ENCODE results near the gene ACAA1. TPM values are rescaled to one million over a fixed set of nuclear protein-coding genes. Genes with fewer than 3 reads are reported as not detected.

Gene ACAA1
- total RNA-seq, 1 experiment from 2014 or later = 58.9 TPM

GRCh38 chr3:38095669-38096483 lies 41.1 kb downstream of the ACAA1 start:
- TF ChIP-seq EZH2 (IDR thresholded peaks at IDR 0.05; ENCODE audit: low read depth) (no peak), CTCF (conservative IDR thresholded peaks at IDR 0.05) (no peak)
- H3K4me2 ChIP-seq = no peak overlapping the region
- no peaks in the 10 kb centered on the region for H3K9me2 ChIP-seq (ENCODE audit: insufficient read depth)
- BruUV-seq (replicated peaks) = no TSS peak
- intact Hi-C loops (cut with micrococcal nuclease; ENCODE audit: unreplicated experiment) = no loop called here
- ChIA-PET CTCF (no interaction called here), POLR2A (ENCODE audit: unreplicated experiment) (interaction anchor here (0.6 kb wide), 1 partner anchor 21 kb away, joined by 4 read pairs; no protein-coding TSS in a partner anchor)
- no peaks in the 10 kb centered on the region for H3K4me1 ChIP-seq (replicated peaks; ENCODE audit: insufficient read depth)
- H4K20me1 ChIP-seq (ENCODE audit: insufficient read depth) = no peaks in the 10 kb centered on the region
- H3F3A ChIP-seq (ENCODE audit: insufficient read depth, low read depth) = no peaks in the 10 kb centered on the region
- H3K27ac ChIP-seq = no peak overlapping the region
- H3K36me3 ChIP-seq (ENCODE audit: low read depth) = no peaks in the 10 kb centered on the region
- H3K4me3 ChIP-seq = no peak overlapping the region
- no peak for DNase-seq
- H3K27me3 ChIP-seq (ENCODE audit: insufficient read depth, low read depth) = peaks cover 29% of the 10 kb centered on the region
- no peak overlapping the region for H2AFZ ChIP-seq
- no peaks in the 10 kb centered on the region for H3K79me2 ChIP-seq (ENCODE audit: low read depth)
- H3K9me3 ChIP-seq (ENCODE audit: insufficient read depth, low read depth) = no peaks in the 10 kb centered on the region

GRCh38 chr3:38094999-38095398 lies 41.9 kb downstream of the ACAA1 start:
- H3K4me3 ChIP-seq = no peak overlapping the region
- POLR2A ChIA-PET (ENCODE audit: unreplicated experiment) = no interaction called here
- intact Hi-C loops (cut with micrococcal nuclease; ENCODE audit: unreplicated experiment) = no loop called here

GRCh38 chr3:38090453-38090852 lies 46.5 kb downstream of the ACAA1 start:
- Histone ChIP-seq H3K27ac (no peak overlapping the region), H2AFZ (no peak overlapping the region), H3K27me3 (ENCODE audit: insufficient read depth, low read depth) (peaks cover 28% of the 10 kb centered on the region), H3K9me2 (ENCODE audit: insufficient read depth) (no peaks in the 10 kb centered on the region), H3K4me1 (replicated peaks; ENCODE audit: insufficient read depth) (no peaks in the 10 kb centered on the region), H4K20me1 (ENCODE audit: insufficient read depth) (no peaks in the 10 kb centered on the region), H3F3A (ENCODE audit: insufficient read depth, low read depth) (no peaks in the 10 kb centered on the region), H3K4me2 (no peak overlapping the region), H3K79me2 (ENCODE audit: low read depth) (no peaks in the 10 kb centered on the region), H3K4me3 (no peak overlapping the region), H3K9me3 (ENCODE audit: insufficient read depth, low read depth) (no peaks in the 10 kb centered on the region), H3K36me3 (ENCODE audit: low read depth) (no peaks in the 10 kb centered on the region)
- DNase-seq = no peak
- TF ChIP-seq EZH2 (IDR thresholded peaks at IDR 0.05; ENCODE audit: low read depth) = no peak
- no peak for TF ChIP-seq CTCF (conservative IDR thresholded peaks at IDR 0.05)
- ChIA-PET POLR2A (ENCODE audit: unreplicated experiment) (no interaction called here), CTCF (no interaction called here)
- BruUV-seq (replicated peaks) = no TSS peak
- intact Hi-C loops (cut with micrococcal nuclease; ENCODE audit: unreplicated experiment) = no loop called here

More at GRCh38 chr3:38094999-38095398, 41.9 kb downstream of the ACAA1 start:
- no peak overlapping the region for H2AFZ ChIP-seq
- no peaks in the 10 kb centered on the region for H3K36me3 ChIP-seq (ENCODE audit: low read depth)
- H3K4me2 ChIP-seq = no peak overlapping the region
- CTCF ChIA-PET = no interaction called here
- TF ChIP-seq EZH2 (IDR thresholded peaks at IDR 0.05; ENCODE audit: low read depth) (no peak), CTCF (conservative IDR thresholded peaks at IDR 0.05) (no peak)
- BruUV-seq (replicated peaks) = no TSS peak
- H3K27me3 ChIP-seq (ENCODE audit: insufficient read depth, low read depth) = peaks cover 29% of the 10 kb centered on the region
- no peaks in the 10 kb centered on the region for H3K9me2 ChIP-seq (ENCODE audit: insufficient read depth)
- H3K9me3 ChIP-seq (ENCODE audit: insufficient read depth, low read depth) = no peaks in the 10 kb centered on the region
- H4K20me1 ChIP-seq (ENCODE audit: insufficient read depth) = no peaks in the 10 kb centered on the region
- H3K27ac ChIP-seq = no peak overlapping the region
- H3F3A ChIP-seq (ENCODE audit: insufficient read depth, low read depth) = no peaks in the 10 kb centered on the region
- H3K4me1 ChIP-seq (replicated peaks; ENCODE audit: insufficient read depth) = no peaks in the 10 kb centered on the region
- H3K79me2 ChIP-seq (ENCODE audit: low read depth) = no peaks in the 10 kb centered on the region
- DNase-seq = no peak
